Measurements from ENCODE around the gene NRXN3.

The NRXN3 gene

GRCh38 chr14:79404874-79405511, 1234.8 kb downstream of the NRXN3 start:
- DNase-seq: no peak

- DNase-seq: no peak
These were observed 1235.3 kb downstream of the NRXN3 start for GRCh38 chr14:79405512-79405910.

- DNase-seq: no peak
These were observed 1237.4 kb downstream of the NRXN3 start for GRCh38 chr14:79407572-79407971.

- no peak for DNase-seq
These were observed 1238.5 kb downstream of the NRXN3 start for GRCh38 chr14:79408696-79409095.

- DNase-seq: no peak
These were observed 1241.4 kb downstream of the NRXN3 start for GRCh38 chr14:79411403-79412174.

GRCh38 chr14:79412822-79413221, 1242.6 kb downstream of the NRXN3 start:
- DNase-seq: no peak

- no peak for DNase-seq
These were observed 1243.7 kb downstream of the NRXN3 start for GRCh38 chr14:79413734-79414428.

GRCh38 chr14:79415726-79416125, 1245.6 kb downstream of the NRXN3 start:
- DNase-seq: no peak

GRCh38 chr14:79417961-79418360, 1247.8 kb downstream of the NRXN3 start:
- DNase-seq: no peak

- no peak for DNase-seq
These were observed 1248.7 kb downstream of the NRXN3 start for GRCh38 chr14:79418649-79419415.

- no peak for DNase-seq
These were observed 1249.6 kb downstream of the NRXN3 start for GRCh38 chr14:79419571-79420327.

- no peak for DNase-seq
These were observed 1250.6 kb downstream of the NRXN3 start for GRCh38 chr14:79420725-79421124.

GRCh38 chr14:79421811-79422210, 1251.6 kb downstream of the NRXN3 start:
- DNase-seq: no peak

GRCh38 chr14:79424462-79424861, 1254.3 kb downstream of the NRXN3 start:
- DNase-seq: no peak

- no peak for DNase-seq
These were observed 1256.1 kb downstream of the NRXN3 start for GRCh38 chr14:79426103-79426755.

- no peak for DNase-seq
These were observed 1262.5 kb downstream of the NRXN3 start for GRCh38 chr14:79432640-79433039.

- no peak for DNase-seq
These were observed 1266.2 kb downstream of the NRXN3 start for GRCh38 chr14:79436335-79436734.

- no peak for DNase-seq
These were observed 1267.8 kb downstream of the NRXN3 start for GRCh38 chr14:79437951-79438350.

- no peak for DNase-seq
These were observed 1268.6 kb downstream of the NRXN3 start for GRCh38 chr14:79438696-79439342.

GRCh38 chr14:79442786-79443185, 1272.6 kb downstream of the NRXN3 start:
- no peak for DNase-seq

- no peak for DNase-seq
These were observed 1273.4 kb downstream of the NRXN3 start for GRCh38 chr14:79443602-79444001.
